HEK293T (cell line): ENCODE results near the gene RNLS.

Source experiments
- BHLHE40 ChIP-seq: fragments of 450-650 bp; IDR thresholded peaks from 2 replicates; pipeline ENCODE4 v1.6.1; 2016; ENCODE audit warnings: mild to moderate bottlenecking, moderate library complexity, borderline replicate concordance
- ELF4 ChIP-seq: fragments of 450-650 bp; IDR thresholded peaks from 2 replicates; pipeline ENCODE4 v1.6.1; 2017; ENCODE audit warnings: antibody characterized with exemption
- PKNOX1 ChIP-seq: fragments of 450-650 bp; IDR thresholded peaks from 2 replicates; pipeline ENCODE4 v1.6.1; 2016
- SUZ12 ChIP-seq: fragments of 450-650 bp; IDR thresholded peaks from 2 replicates; pipeline ENCODE4 v1.6.1; 2016; ENCODE audit warnings: mild to moderate bottlenecking
- TARDBP ChIP-seq: fragments of 450-650 bp; IDR thresholded peaks from 2 replicates; pipeline ENCODE4 v1.6.1; 2016

- TF ChIP-seq SUZ12, result no peak
- no peak for TF ChIP-seq TARDBP
- TF ChIP-seq ELF4, result no peak
- no peak for TF ChIP-seq BHLHE40
- no peak for TF ChIP-seq PKNOX1
Observed at GRCh38 chr10:88527245-88527644, 55.9 kb downstream of the RNLS start.
